Measurements from ENCODE around the gene FLT4. TPM values are rescaled to one million over a fixed set of nuclear protein-coding genes. Genes with fewer than 3 reads are reported as not detected.

The FLT4 gene
- total RNA-seq, 1 donor from 2014 or later, result 541 TPM

GRCh38 chr5:180553530-180553929 is 95.9 kb downstream of the FLT4 start:
- peaks cover 23% of the 10 kb centered on the region for H3K36me3 Mint-ChIP-seq (ENCODE audit: low read depth, unreplicated experiment)
- H3K4me3 Mint-ChIP-seq (ENCODE audit: unreplicated experiment), result no peak overlapping the region
- H3K27ac Mint-ChIP-seq (ENCODE audit: unreplicated experiment), result no peak overlapping the region
- DNase-seq (ENCODE audit: low spot score), result no peak
- TF ChIP-seq, protein P1, sequence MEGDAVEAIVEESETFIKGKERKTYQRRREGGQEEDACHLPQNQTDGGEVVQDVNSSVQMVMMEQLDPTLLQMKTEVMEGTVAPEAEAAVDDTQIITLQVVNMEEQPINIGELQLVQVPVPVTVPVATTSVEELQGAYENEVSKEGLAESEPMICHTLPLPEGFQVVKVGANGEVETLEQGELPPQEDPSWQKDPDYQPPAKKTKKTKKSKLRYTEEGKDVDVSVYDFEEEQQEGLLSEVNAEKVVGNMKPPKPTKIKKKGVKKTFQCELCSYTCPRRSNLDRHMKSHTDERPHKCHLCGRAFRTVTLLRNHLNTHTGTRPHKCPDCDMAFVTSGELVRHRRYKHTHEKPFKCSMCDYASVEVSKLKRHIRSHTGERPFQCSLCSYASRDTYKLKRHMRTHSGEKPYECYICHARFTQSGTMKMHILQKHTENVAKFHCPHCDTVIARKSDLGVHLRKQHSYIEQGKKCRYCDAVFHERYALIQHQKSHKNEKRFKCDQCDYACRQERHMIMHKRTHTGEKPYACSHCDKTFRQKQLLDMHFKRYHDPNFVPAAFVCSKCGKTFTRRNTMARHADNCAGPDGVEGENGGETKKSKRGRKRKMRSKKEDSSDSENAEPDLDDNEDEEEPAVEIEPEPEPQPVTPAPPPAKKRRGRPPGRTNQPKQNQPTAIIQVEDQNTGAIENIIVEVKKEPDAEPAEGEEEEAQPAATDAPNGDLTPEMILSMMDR (IDR thresholded peaks at IDR 0.05; ENCODE audit: unreplicated experiment), result no peak
- no peaks in the 10 kb centered on the region for H3K27me3 Mint-ChIP-seq (ENCODE audit: unreplicated experiment)
- no peaks in the 10 kb centered on the region for H3K9me3 Mint-ChIP-seq (ENCODE audit: unreplicated experiment)
- H3K4me1 Mint-ChIP-seq (ENCODE audit: unreplicated experiment), result peaks cover 25% of the 10 kb centered on the region

Other genes starting within 250 kb of the FLT4 start
- gene CNOT6, start 155.2 kb downstream of the FLT4 start, total RNA-seq (ENCODE audit: unreplicated experiment), result 46.3 TPM
- 5.4 TPM for gene SCGB3A1, start 58.1 kb downstream of the FLT4 start, total RNA-seq (ENCODE audit: unreplicated experiment)
- not detected for gene OR2Y1, start 90.5 kb upstream of the FLT4 start, total RNA-seq (ENCODE audit: unreplicated experiment)
- 115 TPM for gene MGAT1, start 153.2 kb upstream of the FLT4 start, total RNA-seq (ENCODE audit: unreplicated experiment)
- gene ZFP62, start 211.7 kb upstream of the FLT4 start, total RNA-seq (ENCODE audit: unreplicated experiment), result 30.2 TPM
- 0.59 TPM for gene BTNL8, start 249.6 kb upstream of the FLT4 start, total RNA-seq (ENCODE audit: unreplicated experiment)

Data from endothelial cell (in vitro differentiated cells).